H1 (cell line): ENCODE data around the gene SNX7. TPM values are rescaled to one million over a fixed set of nuclear protein-coding genes. Genes with fewer than 3 reads are reported as not detected.

ENCODE experiments used
- CTCF ChIA-PET: fragments of 300-600 bp; sonication (Branson Sonifier 250); formaldehyde crosslinking; loops from one replicate; lab custom pipeline; 2021; ENCODE audit not compliant: partially characterized antibody; lab: Charles Lee
- POLR2A ChIA-PET: fragments of 300-600 bp; sonication (Branson Sonifier 250); formaldehyde crosslinking; loops from one replicate; lab custom pipeline; 2021; ENCODE audit warnings: inconsistent platforms; ENCODE audit not compliant: partially characterized antibody; lab: Charles Lee
- DNase-seq, 2 experiments: peaks; one replicate each; pipeline versions ENCODE4 v3.0.0 to v3.0.0-alpha.2; 2010 to 2022; ENCODE audit warnings: low spot score in 2 of 2, low read depth in 1 of 2, mixed read lengths in 1 of 2
- FAIRE-seq: peaks from 2 replicates; lab custom pipeline; 2011; peaks lifted over from hg19 to GRCh38; lab: Jason Lieb, UNC
- H2AFZ ChIP-seq: 2 replicates; pipeline ENCODE4 v1.8.1; 2012; ENCODE audit warnings: low read length, inconsistent platforms
- H2AK5ac ChIP-seq: 2 replicates; pipeline ENCODE4 v1.6.1; 2013; ENCODE audit warnings: low read depth, low read length
- H2BK120ac ChIP-seq: replicated peaks from 2 replicates; pipeline ENCODE3; 2013; ENCODE audit warnings: low read depth, low read length, inconsistent platforms
- H2BK12ac ChIP-seq: 2 replicates; pipeline ENCODE4 v1.6.1; 2013; ENCODE audit warnings: low read depth, low read length
- H2BK15ac ChIP-seq: 2 replicates; pipeline ENCODE4 v1.6.1; 2013; ENCODE audit warnings: low read length
- H2BK20ac ChIP-seq: 2 replicates; pipeline ENCODE4 v1.6.1; 2013; ENCODE audit warnings: low read length
- H2BK5ac ChIP-seq: 2 replicates; pipeline ENCODE4 v1.6.1; 2013; ENCODE audit warnings: low read depth, low read length
- H3K14ac ChIP-seq: 2 replicates; pipeline ENCODE4 v1.6.1; 2013; ENCODE audit warnings: inconsistent platforms; ENCODE audit not compliant: insufficient read length
- H3K18ac ChIP-seq: 2 replicates; pipeline ENCODE4 v1.6.1; 2013; ENCODE audit warnings: low read length; ENCODE audit errors: extremely low read depth
- H3K23ac ChIP-seq: 2 replicates; pipeline ENCODE4 v1.6.1; 2013; ENCODE audit warnings: inconsistent platforms; ENCODE audit not compliant: insufficient read length
- H3K23me2 ChIP-seq: 2 replicates; pipeline ENCODE4 v1.6.1; 2013; ENCODE audit warnings: low read depth, low read length
- H3K27ac ChIP-seq: 2 replicates; pipeline ENCODE4 v1.6.1; 2011; ENCODE audit warnings: low read depth, low read length, inconsistent platforms
- H3K27me3 ChIP-seq, 4 experiments: replicated peaks in 1 of 4; 1 replicate in 1 of 4; 2 replicates in 3 of 4; pipeline versions ENCODE4 v1.6.1 to v1.8.1; 2011 to 2013; ENCODE audit warnings: low read length in 3 of 4, mild to moderate bottlenecking in 3 of 4, inconsistent platforms in 2 of 4, mixed read lengths in 2 of 4, moderate library complexity in 1 of 4; ENCODE audit not compliant: control insufficient read depth in 3 of 4, insufficient read depth in 3 of 4; ENCODE audit errors: extremely low read depth in 1 of 4
- H3K36me3 ChIP-seq, 4 experiments: 2 replicates each; pipeline versions ENCODE4 v1.6.1 to v1.8.1; 2011 to 2013; ENCODE audit warnings: mild to moderate bottlenecking in 4 of 4, low read length in 3 of 4, moderate library complexity in 2 of 4, control low read depth in 1 of 4, inconsistent platforms in 1 of 4; ENCODE audit not compliant: insufficient read depth in 4 of 4, control insufficient read depth in 2 of 4
- H3K4ac ChIP-seq: replicated peaks from 2 replicates; pipeline ENCODE3; 2013; ENCODE audit warnings: low read length, low read depth, mixed read lengths, inconsistent platforms; ENCODE audit not compliant: insufficient read length
- H3K4me1 ChIP-seq, 4 experiments: replicated peaks in 1 of 4; 1 replicate in 1 of 4; 2 replicates in 3 of 4; pipeline versions ENCODE4 v1.6.1 to v1.8.1; 2011 to 2013; ENCODE audit warnings: low read length in 3 of 4, inconsistent platforms in 2 of 4, mixed read lengths in 1 of 4; ENCODE audit not compliant: insufficient read depth in 4 of 4, control insufficient read depth in 3 of 4
- H3K4me2 ChIP-seq, 2 experiments: 2 replicates each; pipeline versions ENCODE4 v1.6.1 to v1.8.1; 2011 to 2013; ENCODE audit warnings: low read depth in 2 of 2, low read length in 2 of 2, control low read depth in 1 of 2, inconsistent platforms in 1 of 2, mild to moderate bottlenecking in 1 of 2; ENCODE audit not compliant: insufficient read depth in 1 of 2
- H3K4me3 ChIP-seq, 4 experiments: fragments of 200-600, 300-600 bp in 1 of 4; sonication (generic), shearing (Covaris generic), sonication (Bioruptor Twin) in 1 of 4; 2 replicates each; pipeline versions ENCODE4 v1.5.1 to v1.8.1; 2011 to 2016; ENCODE audit warnings: low read length in 4 of 4, low read depth in 3 of 4, control low read depth in 2 of 4, inconsistent platforms in 2 of 4, mild to moderate bottlenecking in 2 of 4, mixed read lengths in 1 of 4, moderate library complexity in 1 of 4; ENCODE audit not compliant: insufficient read depth in 2 of 4; ENCODE audit errors: extremely low read depth in 1 of 4
- H3K56ac ChIP-seq: replicated peaks from 2 replicates; pipeline ENCODE3; 2013; ENCODE audit warnings: low read depth, mild to moderate bottlenecking, mixed read lengths, low read length, inconsistent platforms; ENCODE audit not compliant: insufficient read length
- H3K79me1 ChIP-seq: 2 replicates; pipeline ENCODE4 v1.6.1; 2013; ENCODE audit warnings: low read depth, low read length, control low read depth
- H3K79me2 ChIP-seq, 2 experiments: 2 replicates each; pipeline versions ENCODE4 v1.6.1 to v1.8.1; 2012 to 2013; ENCODE audit warnings: low read length in 2 of 2, mild to moderate bottlenecking in 2 of 2, inconsistent platforms in 1 of 2; ENCODE audit not compliant: insufficient read depth in 2 of 2, control insufficient read depth in 1 of 2
- H3K9ac ChIP-seq, 4 experiments: replicated peaks in 1 of 4; 1 replicate in 1 of 4; 2 replicates in 3 of 4; pipeline versions ENCODE4 v1.6.1 to v1.8.1; 2011 to 2013; ENCODE audit warnings: low read depth in 3 of 4, low read length in 3 of 4, control low read depth in 2 of 4, mild to moderate bottlenecking in 2 of 4, moderate library complexity in 2 of 4, inconsistent platforms in 1 of 4; ENCODE audit errors: extremely low read depth in 1 of 4
- H3K9me3 ChIP-seq, 2 experiments: 2 replicates each; pipeline versions ENCODE4 v1.6.1 to v1.8.1; 2012 to 2013; ENCODE audit warnings: mild to moderate bottlenecking in 2 of 2, moderate library complexity in 2 of 2, control low read depth in 1 of 2, inconsistent platforms in 1 of 2, low read depth in 1 of 2, low read length in 1 of 2, mixed read lengths in 1 of 2; ENCODE audit not compliant: insufficient read depth in 2 of 2
- H4K20me1 ChIP-seq, 2 experiments: replicated peaks in 1 of 2; 2 replicates each; pipeline versions ENCODE3 to v1.8.1; 2011 to 2013; ENCODE audit warnings: inconsistent platforms in 2 of 2, low read length in 2 of 2, mild to moderate bottlenecking in 1 of 2; ENCODE audit not compliant: insufficient read depth in 2 of 2, control insufficient read depth in 1 of 2
- H4K5ac ChIP-seq: 2 replicates; pipeline ENCODE4 v1.6.1; 2013; ENCODE audit warnings: low read length, low read depth, mixed read lengths, inconsistent platforms; ENCODE audit not compliant: insufficient read length
- H4K8ac ChIP-seq: 2 replicates; pipeline ENCODE4 v1.8.0; 2013; ENCODE audit warnings: mild to moderate bottlenecking, moderate library complexity, low read length, inconsistent platforms; ENCODE audit not compliant: insufficient read depth; ENCODE audit errors: extremely low read depth
- H4K91ac ChIP-seq: replicated peaks from 2 replicates; pipeline ENCODE3; 2013; ENCODE audit warnings: low read length, mixed read lengths, inconsistent platforms; ENCODE audit not compliant: insufficient read length
- JUN ChIP-seq: IDR thresholded peaks from 2 replicates; pipeline ENCODE4 v1.6.1; 2011; ENCODE audit warnings: low read depth, mild to moderate bottlenecking, improper control_type of control experiment, low read length
- KDM1A ChIP-seq: fragments of 200-600, 300-600 bp; sonication (generic); IDR thresholded peaks from 2 replicates; pipeline ENCODE4 v1.7.1; 2016; ENCODE audit warnings: mild to moderate bottlenecking, low read length, borderline replicate concordance
- SUZ12 ChIP-seq: fragments of 200-600 bp; sonication (generic); IDR thresholded peaks from 2 replicates; pipeline ENCODE4 v1.6.1; 2012; ENCODE audit warnings: mild to moderate bottlenecking, inconsistent platforms, low read length, moderate library complexity, mixed read lengths
- WGBS, 2 experiments: shearing (Covaris generic) in 1 of 2; methylation state at CpG; one replicate each; pipeline versions ENCODE4 v1.1.6 to v1.1.7; 2013 to 2015; ENCODE audit warnings: low lambda C conversion rate in 2 of 2, mixed read lengths in 2 of 2, inconsistent platforms in 1 of 2, low coverage in 1 of 2, missing lambda C conversion rate in 1 of 2; ENCODE audit not compliant: insufficient replicate concordance in 2 of 2, insufficient coverage in 1 of 2, insufficient read length in 1 of 2; ENCODE audit errors: extremely low coverage in 1 of 2, missing lambda C conversion rate in 1 of 2; 5-methylcytosine and 5-hydroxymethylcytosine counted together
- polyA plus RNA-seq, 7 experiments: library from polyadenylated mRNA; depleted of rRNA in 3 of 7; stranded (reverse) in 5 of 7; unstranded in 2 of 7; fragments of >200 nt in 5 of 7; fragments of 200-250 nt in 2 of 7; gene quantifications; 1 replicate in 5 of 7; 2 replicates in 1 of 7; 4 replicates in 1 of 7; pipeline versions ENCODE4 v1.2.1 to v1.2.3, GENCODE V29; 2011 to 2013; ENCODE audit warnings: missing spikeins in 2 of 7, mixed read lengths in 2 of 7
- total RNA-seq: library from RNA; stranded (reverse); fragmentation: NEBNext Ultra II Directional; extraction: Animal tissue kit (Norgen Biotek cat#: 25700); gene quantifications from 2 replicates; pipeline ENCODE4 v1.2.1, GENCODE V29; 2021

Gene SNX7
- total and polyA plus RNA-seq, 2 of the 8 experiments (the other 6 are each of a cell fraction or from before 2014, with no cell fraction given) = 9.2 to 23.8 TPM

DNA sequence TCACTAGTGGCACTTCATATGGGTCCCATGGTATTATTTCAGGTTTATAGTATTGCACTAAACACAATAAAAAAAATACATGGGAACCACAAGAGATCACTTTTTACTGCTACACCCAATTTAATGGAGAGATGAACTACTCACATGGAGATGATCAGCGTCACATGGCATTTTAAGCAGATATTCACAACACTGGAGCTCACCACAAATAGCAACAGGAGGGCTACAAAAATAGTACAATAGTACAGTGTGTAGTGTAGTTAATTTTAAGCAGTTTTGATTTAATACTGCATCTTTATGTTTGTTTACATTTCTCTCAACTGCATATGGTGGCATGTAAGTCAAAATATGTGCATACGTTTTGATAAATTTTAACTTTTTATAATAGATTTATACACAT lies 31.0 kb downstream of the SNX7 start:
- H4K20me1 ChIP-seq = no peaks in the 10 kb centered on the region
- no peaks in the 10 kb centered on the region; the same call in 1 of the 2 replicates for H3K23me2 ChIP-seq
- no peak overlapping the region for H2AK5ac ChIP-seq
- FAIRE-seq (no peak), DNase-seq (no peak)
- no peak overlapping the region for H2BK120ac ChIP-seq
- no peak overlapping the region for H3K18ac ChIP-seq
- H3K79me2 ChIP-seq = no peaks in the 10 kb centered on the region
- no peak overlapping the region for H4K5ac ChIP-seq
- POLR2A ChIA-PET = no interaction called here
- no peak overlapping the region for H3K27ac ChIP-seq
- H3K79me1 ChIP-seq = no peaks in the 10 kb centered on the region
- H2BK20ac ChIP-seq = no peak overlapping the region
- no peak overlapping the region for H3K9ac ChIP-seq
- CTCF ChIA-PET = no interaction called here
- no peak overlapping the region for H4K91ac ChIP-seq
- no peaks in the 10 kb centered on the region for H3K9me3 ChIP-seq
- no peak overlapping the region for H3K23ac ChIP-seq
- H3K4me3 ChIP-seq = no peak overlapping the region
- no peak overlapping the region for H2AFZ ChIP-seq
- no peak overlapping the region for H2BK15ac ChIP-seq
- H2BK12ac ChIP-seq = no peak overlapping the region
- H3K4me2 ChIP-seq = no peak overlapping the region
- 93% methylated on average over 2 of the region's 2 CpGs; no CpG with 5 or more reads in 1 of the 2 experiments for WGBS, 2 experiments
- H4K8ac ChIP-seq = no peak overlapping the region
- H3K14ac ChIP-seq = no peak overlapping the region
- no peak overlapping the region for H3K4ac ChIP-seq
- no peak overlapping the region for H3K56ac ChIP-seq
- H3K36me3 ChIP-seq = no peaks in the 10 kb centered on the region
- no peaks in the 10 kb centered on the region for H3K27me3 ChIP-seq
- H2BK5ac ChIP-seq = no peak overlapping the region
- no peaks in the 10 kb centered on the region for H3K4me1 ChIP-seq
- TF ChIP-seq SUZ12 (no peak), JUN (no peak), KDM1A (no peak)
